Left ventricle myocardium inferior (tissue), 1 donor: ENCODE data around the gene MDGA2. TPM values are rescaled to one million over a fixed set of nuclear protein-coding genes. Genes with fewer than 3 reads are reported as not detected.

ENCODE experiments used
- DNase-seq: peaks from one replicate; pipeline ENCODE4 v3.0.0-alpha.2; 2020
- H3K27ac ChIP-seq: fragments of 200-600 bp; replicated peaks from 2 replicates; pipeline ENCODE4 v1.8.0; 2021
- H3K27me3 ChIP-seq: fragments of 200-600 bp; 2 replicates; pipeline ENCODE4 v1.8.0; 2021; ENCODE audit warnings: low read depth
- H3K36me3 ChIP-seq: fragments of 200-600 bp; 2 replicates; pipeline ENCODE4 v1.8.0; 2021
- H3K4me1 ChIP-seq: fragments of 200-600 bp; 2 replicates; pipeline ENCODE4 v1.8.0; 2021
- H3K4me3 ChIP-seq: fragments of 200-600 bp; 2 replicates; pipeline ENCODE4 v1.8.0; 2021; ENCODE audit warnings: mild to moderate bottlenecking, moderate library complexity
- H3K9me3 ChIP-seq: fragments of 200-600 bp; replicated peaks from 2 replicates; pipeline ENCODE4 v1.8.0; 2021
- intact Hi-C: fragments of 100-400 bp; cut with micrococcal nuclease; formaldehyde crosslinking; loops from one replicate; pipeline ENCODE4 v1.11.0; 2022
- total RNA-seq: library from RNA; stranded (reverse); fragmentation: NEBNext Ultra II Directional; extraction: Animal tissue kit (Norgen Biotek cat#: 25700); gene quantifications from one replicate; pipeline ENCODE4 v1.2.1, GENCODE V29; 2021
- TF ChIP-seq, protein P1 (sequence below): fragments of 200-600 bp; IDR thresholded peaks from 2 replicates; pipeline ENCODE4 v1.8.0; 2021; ENCODE audit warnings: antibody characterized with exemption, mild to moderate bottlenecking, borderline replicate concordance
- donor health status: DM: no; HTN: yes; CAD: no; lungs with severe emphysema.

MDGA2 gene
- total RNA-seq, 1 donor from 2014 or later: 0.19 TPM

DNA sequence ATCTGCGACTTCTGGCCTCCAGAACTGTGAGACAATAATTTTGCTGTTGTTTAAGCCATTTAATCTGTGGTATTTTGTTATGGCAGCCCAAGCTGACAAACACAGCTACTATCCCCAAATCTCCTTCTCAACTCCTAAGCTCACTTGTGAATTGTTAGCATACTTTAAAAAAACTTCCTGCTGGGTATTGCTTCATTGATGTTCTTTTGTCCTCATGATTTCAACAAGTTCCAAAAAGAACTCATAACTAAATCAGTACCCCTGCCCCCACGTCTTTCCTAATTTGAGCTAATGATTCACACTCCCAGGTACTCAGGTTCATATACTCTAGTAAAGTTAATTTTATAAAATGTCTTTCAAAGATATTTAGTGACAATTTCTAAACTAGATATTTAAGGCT lies 125.5 kb downstream of the MDGA2 start:
- TF ChIP-seq, protein P1, sequence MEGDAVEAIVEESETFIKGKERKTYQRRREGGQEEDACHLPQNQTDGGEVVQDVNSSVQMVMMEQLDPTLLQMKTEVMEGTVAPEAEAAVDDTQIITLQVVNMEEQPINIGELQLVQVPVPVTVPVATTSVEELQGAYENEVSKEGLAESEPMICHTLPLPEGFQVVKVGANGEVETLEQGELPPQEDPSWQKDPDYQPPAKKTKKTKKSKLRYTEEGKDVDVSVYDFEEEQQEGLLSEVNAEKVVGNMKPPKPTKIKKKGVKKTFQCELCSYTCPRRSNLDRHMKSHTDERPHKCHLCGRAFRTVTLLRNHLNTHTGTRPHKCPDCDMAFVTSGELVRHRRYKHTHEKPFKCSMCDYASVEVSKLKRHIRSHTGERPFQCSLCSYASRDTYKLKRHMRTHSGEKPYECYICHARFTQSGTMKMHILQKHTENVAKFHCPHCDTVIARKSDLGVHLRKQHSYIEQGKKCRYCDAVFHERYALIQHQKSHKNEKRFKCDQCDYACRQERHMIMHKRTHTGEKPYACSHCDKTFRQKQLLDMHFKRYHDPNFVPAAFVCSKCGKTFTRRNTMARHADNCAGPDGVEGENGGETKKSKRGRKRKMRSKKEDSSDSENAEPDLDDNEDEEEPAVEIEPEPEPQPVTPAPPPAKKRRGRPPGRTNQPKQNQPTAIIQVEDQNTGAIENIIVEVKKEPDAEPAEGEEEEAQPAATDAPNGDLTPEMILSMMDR: no peak
- no peak overlapping the region for H3K27ac ChIP-seq
- no peaks in the 10 kb centered on the region for H3K9me3 ChIP-seq
- H3K4me1 ChIP-seq: no peaks in the 10 kb centered on the region
- intact Hi-C loops: no loop called here
- DNase-seq: no peak
- no peaks in the 10 kb centered on the region for H3K27me3 ChIP-seq
- H3K36me3 ChIP-seq: no peaks in the 10 kb centered on the region
- H3K4me3 ChIP-seq: no peak overlapping the region

DNA sequence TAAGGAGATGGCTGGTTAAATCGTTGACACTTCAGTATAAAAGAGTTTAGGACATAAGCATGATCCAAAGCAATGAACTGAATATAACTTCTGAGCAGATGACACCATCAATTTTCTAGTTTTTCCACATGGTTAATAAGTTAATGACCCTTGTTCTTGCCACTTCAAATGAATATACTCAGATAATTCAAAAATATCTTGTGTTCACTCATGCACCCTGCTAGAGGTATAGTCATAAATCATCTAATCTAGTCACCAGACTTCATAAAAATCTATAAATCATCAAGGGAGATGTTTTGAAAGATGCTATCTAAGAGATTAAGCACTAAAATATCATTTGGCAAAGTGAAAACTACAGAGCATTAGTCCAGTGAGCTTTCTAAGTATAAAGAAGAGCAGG lies 131.9 kb downstream of the MDGA2 start:
- Histone ChIP-seq H3K4me3 (no peak overlapping the region), H3K9me3 (no peaks in the 10 kb centered on the region), H3K27me3 (no peaks in the 10 kb centered on the region), H3K36me3 (no peaks in the 10 kb centered on the region), H3K27ac (no peak overlapping the region), H3K4me1 (no peaks in the 10 kb centered on the region)
- no peak for DNase-seq
- TF ChIP-seq, protein P1: no peak
- intact Hi-C loops: no loop called here

DNA sequence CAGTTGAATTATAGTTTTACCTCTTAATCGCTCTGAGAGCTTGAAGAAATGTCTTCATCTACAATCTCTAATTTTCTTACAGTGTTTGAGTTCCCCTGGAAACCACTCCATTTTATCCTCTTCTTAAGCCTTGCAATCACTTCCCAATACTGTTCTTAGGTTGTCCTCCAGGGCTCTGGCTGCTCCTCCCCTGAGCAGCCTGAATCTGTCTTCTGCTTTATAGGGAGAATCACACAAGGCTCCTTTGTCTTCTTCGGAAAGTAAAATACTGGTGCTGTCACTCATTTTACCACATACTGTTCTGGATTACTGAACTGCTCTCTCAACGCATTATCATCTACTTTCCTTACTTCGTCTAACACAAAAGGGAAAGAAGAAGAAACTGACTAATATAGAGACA lies 133.7 kb downstream of the MDGA2 start:
- DNase-seq: no peak
- intact Hi-C loops: no loop called here
- H3K4me1 ChIP-seq: no peaks in the 10 kb centered on the region
- no peak overlapping the region for H3K4me3 ChIP-seq
- no peaks in the 10 kb centered on the region for H3K36me3 ChIP-seq
- no peaks in the 10 kb centered on the region for H3K27me3 ChIP-seq
- TF ChIP-seq, protein P1: no peak
- H3K27ac ChIP-seq: no peak overlapping the region
- no peaks in the 10 kb centered on the region for H3K9me3 ChIP-seq

DNA sequence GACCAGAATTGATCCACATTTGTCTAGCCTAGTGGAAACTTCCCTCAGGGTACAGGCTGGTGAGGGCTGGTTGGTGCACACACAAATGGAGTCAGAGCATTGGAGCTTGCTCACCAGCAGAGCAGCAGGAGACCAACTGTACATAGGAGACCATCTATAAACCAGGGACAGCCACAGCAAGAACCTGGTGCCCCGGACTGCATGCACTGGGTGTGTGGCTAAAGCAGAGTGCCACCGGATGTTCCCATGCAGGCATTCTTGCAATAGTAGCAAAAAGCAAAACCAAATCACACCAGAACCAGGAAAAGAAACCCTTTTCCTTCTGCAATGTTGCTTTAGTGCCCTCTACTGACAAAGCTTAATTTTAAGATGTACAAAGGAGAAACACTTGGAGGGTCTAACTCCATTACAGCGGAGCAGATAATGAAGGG lies 136.4 kb downstream of the MDGA2 start:
- H3K27ac ChIP-seq: no peak overlapping the region
- TF ChIP-seq, protein P1: peak; percentile 48
- H3K36me3 ChIP-seq: no peaks in the 10 kb centered on the region
- H3K4me3 ChIP-seq: no peak overlapping the region
- intact Hi-C loops: no loop called here
- no peak for DNase-seq
- no peaks in the 10 kb centered on the region for H3K9me3 ChIP-seq
- H3K27me3 ChIP-seq: no peaks in the 10 kb centered on the region
- no peaks in the 10 kb centered on the region for H3K4me1 ChIP-seq

DNA sequence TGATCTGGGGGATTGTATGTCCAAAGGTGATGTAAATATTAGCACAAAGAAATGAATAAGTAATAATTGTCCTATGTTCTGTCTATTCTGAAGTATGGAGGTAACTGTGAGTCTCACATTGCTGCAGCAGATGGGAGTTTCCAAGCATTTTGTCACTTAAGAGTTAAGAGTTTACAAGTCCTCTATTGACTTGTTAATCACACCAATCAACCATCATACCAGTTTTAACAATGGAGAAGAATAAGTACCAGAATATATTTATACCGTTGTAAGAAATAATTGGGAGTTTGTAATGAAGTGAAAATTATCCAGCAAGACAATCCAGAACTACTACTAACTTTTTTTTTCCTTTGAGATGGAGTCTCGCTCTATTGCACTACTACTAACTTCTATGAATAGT lies 139.1 kb downstream of the MDGA2 start:
- no peaks in the 10 kb centered on the region for H3K9me3 ChIP-seq
- H3K27me3 ChIP-seq: no peaks in the 10 kb centered on the region
- no peak for DNase-seq
- no peaks in the 10 kb centered on the region for H3K36me3 ChIP-seq
- H3K27ac ChIP-seq: no peak overlapping the region
- H3K4me1 ChIP-seq: no peaks in the 10 kb centered on the region
- TF ChIP-seq, protein P1: no peak
- H3K4me3 ChIP-seq: no peak overlapping the region
- intact Hi-C loops: no loop called here
